Measurements from ENCODE around the gene SDHAF2.
"Not testable (repeated sequence)": the region's sequence is repeated elsewhere in the genome, so short reads cannot be mapped to it uniquely, and the experiment has no call there.

Gene SDHAF2

GRCh38 chr11:61425367-61426131, 4.4 kb upstream of the SDHAF2 start:
- ATAC-seq = no peak

GRCh38 chr11:61429346-61429690, 606 bp upstream of the SDHAF2 start:
- DNase-seq = peak; percentile 82
- ATAC-seq = peak; percentile 67

More at GRCh38 chr11:61425367-61426131, 4.4 kb upstream of the SDHAF2 start:
- no peak for DNase-seq

GRCh38 chr11:61430839-61431238, 915 bp downstream of the SDHAF2 start:
- not testable (repeated sequence) for ATAC-seq, DNase-seq

- no peak for DNase-seq
- ATAC-seq = no peak
Observed at GRCh38 chr11:61437496-61437895, 7.6 kb downstream of the SDHAF2 start.

- DNase-seq = no peak
- no peak for ATAC-seq
Observed at GRCh38 chr11:61439615-61440014, 9.7 kb downstream of the SDHAF2 start.

GRCh38 chr11:61442616-61443015, 12.7 kb downstream of the SDHAF2 start:
- DNase-seq (no peak), ATAC-seq (no peak)

- ATAC-seq (no peak), DNase-seq (no peak)
Observed at GRCh38 chr11:61445516-61445915, 15.6 kb downstream of the SDHAF2 start.

GRCh38 chr11:61446211-61446651, 16.3 kb downstream of the SDHAF2 start:
- ATAC-seq = peak; percentile 75

GRCh38 chr11:61447601-61448551, 18.0 kb downstream of the SDHAF2 start:
- ATAC-seq (peak; percentile 91), DNase-seq (no peak)

More at GRCh38 chr11:61446211-61446651, 16.3 kb downstream of the SDHAF2 start:
- DNase-seq = peak; percentile 87

GRCh38 chr11:61448552-61448927, 18.6 kb downstream of the SDHAF2 start:
- no peak for ATAC-seq

GRCh38 chr11:61452825-61453224, 22.9 kb downstream of the SDHAF2 start:
- ATAC-seq (no peak), DNase-seq (no peak)

More at GRCh38 chr11:61448552-61448927, 18.6 kb downstream of the SDHAF2 start:
- DNase-seq = no peak

GRCh38 chr11:61453695-61454094, 23.8 kb downstream of the SDHAF2 start:
- ATAC-seq (no peak), DNase-seq (no peak)

GRCh38 chr11:61454520-61454919, 24.6 kb downstream of the SDHAF2 start:
- DNase-seq (no peak), ATAC-seq (no peak)

- no peak for DNase-seq
- no peak for ATAC-seq
Observed at GRCh38 chr11:61460474-61460881, 30.6 kb downstream of the SDHAF2 start.

- ATAC-seq (no peak), DNase-seq (no peak)
Observed at GRCh38 chr11:61460986-61461385, 31.1 kb downstream of the SDHAF2 start.

- DNase-seq = not testable (repeated sequence)
- ATAC-seq = peak; percentile 46
Observed at GRCh38 chr11:61467602-61468001, 37.7 kb downstream of the SDHAF2 start.

GRCh38 chr11:61468002-61468401, 38.1 kb downstream of the SDHAF2 start:
- ATAC-seq (no peak), DNase-seq (no peak)

- ATAC-seq = no peak
- no peak for DNase-seq
Observed at GRCh38 chr11:61472282-61472681, 42.4 kb downstream of the SDHAF2 start.

- DNase-seq = no peak
- no peak for ATAC-seq
Observed at GRCh38 chr11:61472868-61473267, 42.9 kb downstream of the SDHAF2 start.

GRCh38 chr11:61473370-61474012, 43.6 kb downstream of the SDHAF2 start:
- ATAC-seq (no peak), DNase-seq (no peak)

GRCh38 chr11:61474013-61474643, 44.2 kb downstream of the SDHAF2 start:
- ATAC-seq = no peak

GRCh38 chr11:61475433-61475832, 45.5 kb downstream of the SDHAF2 start:
- DNase-seq (no peak), ATAC-seq (no peak)

More at GRCh38 chr11:61474013-61474643, 44.2 kb downstream of the SDHAF2 start:
- no peak for DNase-seq
